ENCODE results near the gene CCDC80. TPM values are rescaled to one million over a fixed set of nuclear protein-coding genes. Genes with fewer than 3 reads are reported as not detected.
"Not testable (repeated sequence)": the region's sequence is repeated elsewhere in the genome, so short reads cannot be mapped to it uniquely, and the experiment has no call there.

The CCDC80 gene
- total RNA-seq, 1 donor from 2014 or later: 62.7 TPM

DNA sequence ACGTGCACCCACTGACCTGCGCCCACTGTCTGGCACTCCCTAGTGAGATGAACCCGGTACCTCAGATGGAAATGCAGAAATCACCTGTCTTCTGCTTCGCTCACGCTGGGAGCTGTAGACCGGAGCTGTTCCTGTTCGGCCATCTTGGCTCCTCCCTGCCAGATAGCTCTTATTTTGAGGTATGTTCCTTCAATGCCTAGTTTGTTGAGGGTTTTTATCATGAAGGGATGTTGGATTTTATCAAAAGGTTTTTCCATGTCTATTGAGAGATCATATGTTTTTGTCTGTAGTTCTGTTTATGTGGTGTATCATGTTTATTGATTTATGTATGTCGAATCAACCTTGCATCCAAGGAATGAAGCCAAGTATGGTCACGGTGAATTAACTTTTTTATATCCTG lies 24.1 kb upstream of the CCDC80 start:
- not testable (repeated sequence) for DNase-seq (ENCODE audit: low spot score)

DNA sequence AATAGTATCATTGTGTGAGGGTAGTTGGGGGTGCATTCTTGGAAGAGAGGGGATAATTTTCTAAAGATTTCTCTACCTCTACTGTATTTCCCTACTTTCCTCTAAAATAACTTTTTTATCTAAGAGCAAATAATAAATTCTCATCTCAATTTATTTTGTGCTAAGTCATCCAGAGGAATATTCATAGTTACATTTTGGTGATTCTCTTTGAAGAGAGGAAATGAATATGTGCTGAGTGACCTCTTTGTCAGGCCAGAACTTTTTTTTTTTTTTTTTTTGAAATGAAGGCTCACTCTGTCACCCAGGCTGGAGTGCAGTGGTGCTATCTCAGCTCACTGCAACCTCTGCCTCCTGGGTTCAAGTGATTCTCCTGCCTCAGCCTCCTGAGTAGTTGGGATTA lies 15.1 kb upstream of the CCDC80 start:
- DNase-seq (ENCODE audit: low spot score): no peak

DNA sequence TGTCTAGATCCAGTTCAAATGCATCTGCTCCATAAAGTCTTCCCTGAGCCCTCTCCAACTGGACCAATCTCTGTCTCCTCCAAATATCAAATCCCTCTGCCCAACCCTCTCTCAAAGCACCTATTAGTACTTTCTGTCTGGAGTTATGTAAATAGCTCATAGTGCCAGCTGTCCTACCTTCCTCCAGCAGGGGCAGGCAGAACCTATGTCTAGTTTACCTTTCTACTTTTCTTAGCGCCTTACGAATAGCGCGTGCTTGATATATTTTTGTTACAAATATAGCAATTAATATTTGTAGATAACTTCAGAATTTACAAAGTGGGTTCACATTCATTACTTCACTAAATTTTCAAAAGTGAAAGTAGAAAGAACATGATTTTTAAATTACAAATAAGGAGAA lies 14.0 kb upstream of the CCDC80 start:
- DNase-seq (ENCODE audit: low spot score): no peak

DNA sequence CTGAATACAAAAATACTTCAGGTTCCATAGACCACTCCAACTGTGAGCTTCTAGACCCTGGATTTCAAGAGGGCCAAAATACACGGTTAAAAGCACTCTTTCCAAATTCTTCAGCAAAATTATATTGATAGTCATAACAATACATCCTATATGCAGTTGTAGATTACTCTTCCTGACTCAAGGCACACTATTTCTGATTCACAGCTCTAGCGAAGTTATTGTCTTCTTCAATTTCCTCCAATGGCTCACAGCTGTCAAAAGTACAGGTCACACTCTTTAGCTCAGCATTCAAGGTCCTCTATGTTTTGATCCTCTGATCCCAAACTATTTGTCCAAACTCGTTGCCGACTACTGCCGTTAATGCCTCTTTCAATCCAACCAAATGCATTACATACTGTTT lies 13.5 kb upstream of the CCDC80 start:
- no peak for DNase-seq (ENCODE audit: low spot score)

DNA sequence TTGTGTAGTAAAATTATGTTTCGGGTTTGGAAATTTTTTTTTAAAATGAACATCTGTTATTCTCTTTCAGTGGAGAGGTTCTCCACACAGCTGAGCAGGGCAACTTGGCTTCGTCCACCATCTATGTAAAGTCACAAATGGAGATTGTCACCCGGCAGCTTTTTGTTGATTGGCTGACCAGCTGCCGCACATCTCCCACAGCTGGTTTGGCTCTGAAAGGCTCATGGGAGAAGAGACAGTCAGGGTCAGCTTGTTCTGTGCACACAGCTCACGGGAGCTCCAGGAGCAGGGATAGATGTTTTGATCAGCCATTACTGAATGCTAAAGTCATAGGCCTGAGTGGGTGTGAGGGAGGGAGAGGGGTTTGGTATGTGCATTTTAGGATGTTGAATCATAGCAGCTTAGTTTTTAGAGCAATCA lies 12.9 kb upstream of the CCDC80 start:
- DNase-seq (ENCODE audit: low spot score): no peak

DNA sequence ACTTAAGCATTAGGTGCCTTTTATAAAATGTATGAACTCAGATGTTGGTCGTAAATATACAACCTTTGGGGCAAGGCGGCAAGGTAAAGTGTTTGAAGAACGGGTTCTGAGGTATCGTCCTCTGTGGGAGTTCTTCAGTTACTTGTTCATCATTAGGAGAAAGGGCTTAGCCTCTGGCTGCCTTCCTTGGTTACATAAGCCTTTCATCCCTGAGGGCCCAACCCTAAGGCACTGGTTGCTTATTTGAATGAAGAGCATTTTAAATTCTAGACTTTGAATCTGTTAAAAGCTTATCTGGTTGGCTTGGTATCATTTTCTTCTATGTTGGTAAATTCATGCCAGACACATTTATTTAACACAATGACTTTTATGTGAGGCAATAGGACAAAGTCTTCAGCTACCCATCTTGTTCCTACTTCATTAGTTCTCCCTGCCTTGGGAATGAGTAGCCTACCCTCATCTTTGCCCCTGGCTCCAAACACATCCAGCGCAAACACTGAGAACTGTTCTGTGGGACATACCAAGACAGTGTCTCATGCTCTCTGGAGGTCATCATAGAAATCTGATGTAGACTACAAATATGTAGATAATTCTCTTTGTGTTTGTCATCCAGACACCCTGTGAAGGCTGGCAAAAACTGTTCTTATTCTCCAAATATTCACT lies 12.4 kb upstream of the CCDC80 start:
- no peak for DNase-seq (ENCODE audit: low spot score)

DNA sequence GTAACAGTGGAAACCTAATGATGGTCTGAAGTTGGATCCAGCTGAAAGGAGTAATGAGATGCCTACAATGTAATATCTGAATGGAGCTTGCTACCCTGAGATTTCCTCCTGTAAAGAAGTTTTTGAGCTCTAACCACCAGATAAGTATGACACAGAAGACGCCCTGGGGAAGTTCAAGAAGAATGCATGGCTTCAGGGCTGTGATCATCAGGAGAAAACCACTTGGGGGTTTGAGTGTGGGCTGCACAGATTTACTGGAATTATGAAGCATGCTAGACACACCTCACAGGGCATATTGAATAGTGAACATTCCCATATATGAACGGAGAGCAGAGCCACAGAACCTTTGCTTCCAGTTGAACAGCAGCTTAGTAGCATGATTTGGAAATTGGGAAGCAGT lies 10.6 kb upstream of the CCDC80 start:
- no peak for DNase-seq (ENCODE audit: low spot score)

DNA sequence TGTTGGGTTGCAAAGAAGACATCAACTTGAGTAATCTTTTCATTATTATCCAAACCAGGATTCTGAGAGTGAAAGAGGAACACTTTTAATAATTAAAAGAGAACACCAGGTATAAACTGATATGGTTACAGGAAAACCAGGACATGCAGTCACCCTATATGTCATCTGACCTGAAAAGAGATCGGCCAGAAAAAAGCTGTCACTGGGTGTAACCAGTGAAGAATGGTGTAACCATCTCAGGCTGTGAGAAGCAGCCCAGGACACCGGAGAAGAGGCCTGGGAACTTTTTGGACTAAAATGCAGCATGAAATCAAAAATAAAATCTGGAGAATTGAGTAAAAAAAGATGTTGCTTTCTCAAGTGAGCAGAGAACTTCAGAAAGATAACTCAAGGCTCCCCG lies 10.1 kb upstream of the CCDC80 start:
- no peak for DNase-seq (ENCODE audit: low spot score)

DNA sequence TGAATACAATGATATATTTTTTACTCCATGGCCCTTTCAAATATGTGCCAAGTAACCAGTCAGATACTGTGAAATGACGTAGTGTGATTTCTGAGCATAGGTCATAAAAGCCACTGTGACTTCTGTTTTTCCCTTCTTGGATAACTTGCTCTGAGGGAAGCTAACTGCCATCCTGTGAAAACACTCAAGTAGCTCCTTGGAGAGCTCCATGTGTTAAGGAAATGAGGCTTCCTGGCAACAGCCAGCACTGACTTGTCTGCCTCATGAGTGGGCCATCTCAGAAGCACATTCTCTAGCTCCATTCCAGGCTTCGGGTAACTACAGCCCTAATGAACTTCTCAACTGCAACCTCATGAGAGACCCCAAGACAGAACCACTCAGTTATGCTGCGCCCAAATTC lies 9.5 kb upstream of the CCDC80 start:
- DNase-seq (ENCODE audit: low spot score): no peak

DNA sequence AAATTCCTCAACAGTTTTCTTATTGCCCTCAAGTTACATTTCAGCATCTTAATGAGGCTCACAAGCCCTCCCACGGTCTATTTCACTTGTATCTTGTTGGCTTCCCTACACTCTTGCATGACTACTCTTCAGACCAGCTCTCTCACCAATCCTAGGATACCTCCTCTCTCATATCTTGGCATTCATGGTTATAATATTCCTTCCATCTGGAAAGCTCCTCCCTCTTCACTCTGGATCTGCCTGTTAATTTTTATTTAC lies 8.5 kb upstream of the CCDC80 start:
- DNase-seq (ENCODE audit: low spot score): no peak

DNA sequence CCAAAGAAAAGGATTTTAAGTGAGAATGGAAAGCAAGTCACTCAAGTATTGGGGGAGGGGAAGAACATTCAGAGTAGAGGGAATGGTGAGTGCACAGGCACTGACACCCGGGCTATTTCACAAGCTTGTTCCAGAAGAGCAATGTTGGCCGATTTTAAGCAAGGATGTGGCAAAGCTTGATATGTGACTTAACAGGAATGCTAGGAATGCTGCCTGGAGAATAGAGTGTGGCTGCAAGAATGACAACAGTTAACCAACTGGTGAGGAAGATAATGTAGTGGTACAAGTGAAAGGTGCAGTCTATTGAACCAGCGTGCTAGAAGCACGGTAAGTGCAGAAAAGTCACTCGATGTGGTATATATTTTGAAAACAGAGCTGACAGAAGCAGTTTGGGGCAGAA lies 6.2 kb upstream of the CCDC80 start:
- no peak for DNase-seq (ENCODE audit: low spot score)

DNA sequence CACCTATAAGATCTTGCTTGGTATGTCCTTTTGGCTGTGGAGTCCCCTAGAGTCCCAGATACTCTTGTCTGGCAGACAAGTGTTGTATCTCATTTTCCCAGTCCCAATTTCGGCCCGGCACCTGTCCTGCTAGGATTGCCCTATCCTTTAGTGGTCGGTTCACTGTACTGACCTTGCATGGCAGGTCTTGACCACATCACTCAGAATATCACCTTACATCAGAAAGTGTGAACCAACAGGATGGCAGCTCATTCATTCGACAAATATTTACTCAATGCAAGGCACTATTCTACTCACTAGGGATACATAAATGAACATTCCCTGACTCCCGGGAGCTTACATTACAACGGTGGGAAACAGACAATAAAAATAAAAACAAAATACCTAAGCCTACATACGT lies 5.7 kb upstream of the CCDC80 start:
- no peak for DNase-seq (ENCODE audit: low spot score)

DNA sequence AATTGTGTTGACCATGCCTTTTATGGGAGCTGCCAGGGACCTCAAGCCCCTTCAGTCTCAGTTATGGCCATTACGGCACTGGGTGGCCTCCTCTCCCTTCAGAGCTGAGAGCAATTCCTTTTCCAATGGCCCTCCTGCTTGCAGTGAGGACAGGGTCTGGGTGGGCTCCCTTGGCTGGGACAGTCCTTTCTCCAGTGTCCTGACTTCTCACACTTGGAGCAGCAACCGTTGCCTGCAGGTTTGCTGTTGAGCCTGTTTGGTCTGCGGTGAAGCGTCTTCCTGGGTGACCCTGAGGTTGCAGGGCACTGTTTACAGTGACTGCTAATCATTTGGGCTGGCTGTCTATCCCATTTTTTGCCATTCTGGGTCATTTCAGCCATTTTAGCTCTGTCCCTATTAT lies 3.5 kb upstream of the CCDC80 start:
- no peak for DNase-seq (ENCODE audit: low spot score)

DNA sequence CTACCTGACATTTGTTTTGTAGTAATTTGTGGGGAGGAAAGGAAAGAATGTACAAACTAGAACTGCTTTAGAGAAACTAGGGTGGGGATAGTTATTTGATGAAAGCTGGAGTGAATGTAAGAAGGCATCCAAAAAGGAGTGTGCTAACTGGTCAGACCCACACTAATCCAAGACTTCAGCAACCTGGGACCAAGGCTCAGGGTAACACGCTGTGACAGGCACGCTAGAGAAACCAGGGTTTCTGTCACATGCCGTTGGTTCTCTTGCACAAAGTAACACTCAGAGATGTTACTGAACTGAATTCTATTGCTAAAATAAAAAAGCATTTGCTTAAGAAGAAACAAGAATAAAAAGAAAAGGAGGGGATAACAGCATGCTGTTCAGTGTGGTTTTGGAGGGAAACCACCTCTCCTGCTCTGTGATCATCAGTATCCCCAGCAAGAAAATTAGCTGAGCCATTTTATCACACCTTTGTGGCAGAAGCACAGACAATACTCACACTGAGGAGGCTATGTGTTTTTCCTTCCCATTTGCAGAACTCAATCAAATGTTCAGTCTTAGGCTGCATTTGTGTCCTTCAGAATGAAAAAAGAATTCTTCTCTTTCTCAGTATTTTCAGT lies 2.8 kb upstream of the CCDC80 start:
- no peak for DNase-seq (ENCODE audit: low spot score)

DNA sequence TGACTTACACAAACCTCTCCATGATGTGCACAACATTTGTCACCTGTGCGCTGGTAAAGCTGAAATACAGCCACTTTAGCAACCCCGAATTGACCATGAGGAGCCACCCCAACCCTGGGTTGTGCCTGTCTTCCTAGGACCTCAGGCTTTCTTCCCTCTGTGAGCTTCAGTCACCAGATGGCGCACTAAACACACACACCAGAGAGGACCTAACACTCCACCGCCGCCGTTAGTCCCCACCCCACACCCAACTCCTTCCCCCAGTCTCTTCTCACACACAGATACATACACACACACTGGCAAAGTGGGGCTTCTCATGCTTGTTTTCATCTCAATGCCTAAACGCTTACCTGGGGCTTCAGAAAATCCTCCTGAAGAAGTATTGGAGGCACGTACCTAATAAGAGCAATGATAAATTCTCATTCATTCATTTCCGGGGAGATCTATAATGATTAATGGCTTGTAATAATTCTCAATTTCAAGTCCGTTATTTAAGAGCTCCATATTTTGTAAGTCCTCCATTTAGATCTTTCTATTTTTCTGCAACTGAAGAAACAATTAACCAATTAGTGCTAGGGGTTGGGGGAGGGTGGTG lies 2.1 kb upstream of the CCDC80 start:
- peak; percentile 88 for DNase-seq (ENCODE audit: low spot score)

DNA sequence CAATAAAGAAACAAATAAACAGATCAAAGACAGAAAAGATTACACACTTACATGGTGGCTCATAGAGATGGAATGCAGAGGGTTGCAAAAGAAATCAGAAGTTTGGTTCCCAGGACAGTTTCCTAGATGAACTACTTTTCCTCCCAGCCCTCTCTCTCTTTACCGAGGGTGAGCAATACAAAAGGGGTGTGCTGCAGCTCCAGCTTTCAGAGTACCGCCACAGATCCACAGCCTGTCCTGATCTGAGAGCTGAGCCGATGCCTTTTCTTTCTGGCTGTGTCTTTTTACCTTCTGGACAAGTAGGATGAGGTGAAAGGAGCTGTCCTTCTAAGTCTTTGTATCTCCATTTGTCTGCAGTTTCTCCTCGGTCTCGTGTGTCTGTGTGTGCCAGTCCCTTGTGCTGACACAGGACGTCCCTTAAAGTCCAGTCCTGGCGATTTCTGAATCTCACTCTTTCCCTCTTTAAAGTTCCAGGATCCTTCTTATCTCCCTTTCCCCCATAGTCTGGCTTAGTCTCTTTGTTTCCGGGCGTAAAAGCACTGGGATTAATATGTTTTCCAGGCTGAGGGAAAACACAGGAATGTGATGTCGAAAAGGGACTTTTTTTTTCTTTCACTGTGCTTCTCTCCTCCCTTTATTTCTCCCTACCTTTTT lies 540 bp downstream of the CCDC80 start:
- DNase-seq (ENCODE audit: low spot score): no peak

DNA sequence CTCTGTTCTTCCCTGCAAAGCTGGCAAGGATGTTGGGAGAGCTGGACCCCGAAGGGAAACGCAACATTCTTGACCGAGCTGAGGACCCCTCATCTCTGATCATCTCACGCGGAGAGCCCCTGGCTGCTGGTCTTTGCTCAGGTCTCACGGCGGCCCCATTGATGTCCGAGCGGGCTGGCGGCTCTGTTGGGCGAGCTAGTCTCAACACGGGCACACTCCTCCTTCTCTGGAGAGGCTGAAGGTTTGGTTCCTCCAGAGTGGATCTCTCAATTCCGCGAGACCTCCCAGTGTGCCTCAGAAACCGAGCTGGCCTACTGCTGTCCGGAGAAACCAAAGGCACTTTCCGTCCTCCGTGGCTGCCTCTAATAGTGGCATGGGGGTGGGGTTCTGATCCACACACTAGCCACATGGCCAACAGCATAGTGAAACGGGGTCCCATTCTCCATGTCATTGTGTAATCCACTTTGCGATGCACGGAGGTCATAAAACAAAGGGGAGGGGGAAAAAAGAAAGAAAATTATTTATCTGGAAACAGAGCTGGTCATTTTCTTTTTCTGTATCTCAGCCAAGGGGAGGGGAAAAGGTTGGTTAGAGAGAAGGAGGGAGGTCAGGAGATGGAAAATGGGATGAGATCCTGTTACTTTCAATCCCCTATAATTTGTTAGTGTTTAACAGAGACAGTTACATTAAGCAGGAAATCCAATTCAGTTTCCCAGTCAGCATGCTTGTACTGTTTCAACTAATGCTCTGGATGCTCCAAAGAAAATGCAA lies 1.3 kb downstream of the CCDC80 start:
- DNase-seq (ENCODE audit: low spot score): no peak

DNA sequence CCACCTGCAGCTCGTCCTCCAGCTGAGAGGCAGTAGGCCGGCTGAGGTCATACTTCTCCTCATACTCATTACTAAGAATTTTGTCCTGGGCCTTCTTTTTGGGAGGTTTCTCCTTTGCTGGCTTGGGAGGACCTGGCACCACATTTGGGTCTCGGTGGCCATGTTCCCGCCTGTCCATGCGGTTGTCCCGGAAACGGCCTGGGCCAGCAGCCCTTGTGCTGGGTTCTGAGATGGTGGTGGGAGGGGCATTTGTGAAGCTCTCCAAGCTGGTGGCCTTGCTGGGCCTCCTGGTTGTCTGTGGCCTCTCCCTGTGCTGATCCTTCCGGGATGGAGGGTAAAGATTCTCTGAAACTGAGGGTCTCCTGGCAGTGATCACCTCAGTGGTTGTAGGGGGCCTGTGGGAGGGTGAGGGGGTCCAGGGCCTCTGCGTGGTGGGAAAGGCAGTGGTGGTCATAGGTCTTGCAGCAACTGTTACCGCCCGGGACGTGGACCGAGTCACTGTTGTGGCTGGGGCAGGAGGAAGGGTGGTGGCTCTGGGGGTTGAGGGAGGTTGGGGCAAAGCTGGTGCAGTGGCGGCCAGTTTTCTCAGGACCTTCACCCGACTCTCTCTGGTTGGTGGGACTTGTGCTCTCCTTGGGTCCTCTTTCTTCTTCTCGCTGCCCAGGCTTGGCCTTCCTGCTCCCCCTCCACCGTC lies 2.5 kb downstream of the CCDC80 start:
- no peak for DNase-seq (ENCODE audit: low spot score)

DNA sequence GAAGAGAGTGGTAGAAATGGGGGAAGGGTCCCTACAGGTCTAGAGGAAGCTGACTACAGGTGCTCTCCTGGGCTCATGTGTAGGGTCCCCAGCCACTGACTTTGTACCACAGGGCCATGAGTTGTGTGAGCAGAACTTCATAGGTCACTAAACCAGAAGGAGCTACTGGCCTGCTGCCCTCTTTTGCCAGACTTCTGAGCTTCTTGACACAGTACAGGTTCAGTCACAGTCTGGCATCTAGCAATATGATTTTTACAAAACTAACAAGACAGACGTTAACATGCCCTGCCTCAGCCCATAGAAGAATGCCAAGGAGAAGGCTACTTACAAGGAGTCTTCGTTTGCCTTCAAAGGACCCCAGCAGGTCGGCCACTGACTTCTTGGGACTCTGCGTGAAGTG lies 3.2 kb downstream of the CCDC80 start:
- DNase-seq (ENCODE audit: low spot score): no peak

DNA sequence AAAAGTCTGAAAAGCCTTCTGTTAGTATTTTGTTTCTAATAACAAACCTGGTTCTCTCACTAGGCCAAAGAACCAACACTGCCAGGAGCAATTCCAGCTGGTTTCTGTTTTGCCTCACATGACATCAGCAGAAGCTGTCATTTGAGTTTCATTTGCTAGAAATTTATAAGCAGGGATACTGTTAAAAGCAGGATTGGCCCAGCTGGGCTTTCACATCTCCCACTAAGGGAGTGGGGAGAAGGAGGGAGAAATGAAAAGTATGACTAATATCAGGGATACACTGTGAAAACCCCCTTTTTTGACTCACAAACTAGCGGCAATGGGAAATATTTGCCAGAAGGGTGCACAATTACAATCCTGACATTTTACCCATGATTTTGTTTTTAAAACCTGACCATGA lies 5.3 kb downstream of the CCDC80 start:
- no peak for DNase-seq (ENCODE audit: low spot score)

DNA sequence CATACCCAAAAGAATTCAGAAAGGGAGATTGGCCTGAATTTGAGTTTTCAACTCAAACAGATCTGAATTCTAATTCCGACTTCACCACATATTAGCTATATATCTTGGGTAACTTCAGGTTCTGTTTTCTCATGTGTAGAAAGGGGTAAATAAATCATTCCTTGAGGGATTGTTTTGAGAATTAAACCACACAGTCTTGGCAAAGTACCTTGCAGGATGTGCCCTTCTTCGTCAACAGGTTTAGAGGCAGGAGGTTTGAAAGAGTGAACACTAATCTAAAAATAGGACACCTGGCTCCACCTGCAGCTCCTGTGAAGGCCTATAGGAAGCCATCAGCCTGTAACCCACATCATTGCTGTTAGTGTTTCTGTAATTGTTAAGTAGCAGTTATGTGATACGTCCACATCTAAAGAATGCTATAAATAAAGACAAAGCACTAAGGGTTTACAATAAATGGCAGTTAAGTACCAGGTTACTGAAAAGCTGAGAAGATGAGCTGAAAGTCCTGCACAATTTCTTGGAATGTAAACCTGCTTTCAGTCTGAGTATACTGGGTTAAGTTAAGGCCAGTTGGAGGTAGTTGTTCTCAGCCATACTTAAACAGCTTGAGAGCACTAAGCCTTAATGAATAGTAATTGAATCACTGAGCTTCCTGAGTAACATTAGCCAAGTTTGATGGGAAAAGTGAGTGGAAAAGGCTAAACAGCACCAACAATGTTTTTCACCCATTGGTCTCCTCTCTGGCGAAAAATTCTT lies 6.0 kb downstream of the CCDC80 start:
- no peak for DNase-seq (ENCODE audit: low spot score)
